ENCODE results near the gene WIPF1.

- no peak for TF ChIP-seq YY1 (IDR thresholded peaks at IDR 0.05; ENCODE audit: insufficient read depth, insufficient read length)
- TF ChIP-seq SUZ12 (IDR thresholded peaks at IDR 0.05; ENCODE audit: extremely low read depth, insufficient read depth, insufficient read length) = no peak
- no peak for TF ChIP-seq ZNF274 (IDR thresholded peaks at IDR 0.05; ENCODE audit: low read depth, low read length)
Measured at GRCh38 chr2:174561283-174561971, 36.2 kb downstream of the WIPF1 start.

All from NT2/D1 (cell line).